ENCODE results near the gene SMG5. TPM values are rescaled to one million over a fixed set of nuclear protein-coding genes. Genes with fewer than 3 reads are reported as not detected.
A peak's percentile ranks its signal among the peaks of the same experiment; 100 is the strongest.

Gene SMG5
- total RNA-seq, 1 experiment from 2014 or later: 140 TPM

DNA sequence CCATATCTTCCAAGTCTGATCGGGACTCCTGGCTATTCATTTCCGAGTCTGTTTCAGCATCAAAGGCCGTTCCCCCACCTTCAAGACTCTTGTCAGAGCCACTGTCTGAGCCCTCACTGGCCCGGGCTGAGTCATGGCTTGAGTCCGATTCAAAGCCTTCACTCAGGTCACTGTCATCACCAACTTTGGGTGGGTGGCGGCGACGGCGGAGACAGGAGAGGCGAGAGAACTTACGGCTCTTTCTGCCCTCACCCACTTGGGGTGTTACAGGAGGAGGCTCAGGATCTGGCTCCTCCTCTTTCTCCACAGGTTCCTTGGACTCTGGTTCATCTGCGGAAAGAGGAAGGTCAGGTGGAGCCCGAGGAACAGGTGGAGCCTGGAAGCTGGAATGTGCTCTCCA, 16.6 kb downstream of the SMG5 start:
- Mint-ChIP-seq H3K27me3 (ENCODE audit: insufficient read depth, unreplicated experiment) (no peaks in the 10 kb centered on the region), H3K4me3 (ENCODE audit: unreplicated experiment) (no peak overlapping the region), H3K4me1 (ENCODE audit: insufficient read depth, unreplicated experiment) (peaks cover 35% of the 10 kb centered on the region), H3K36me3 (ENCODE audit: insufficient read depth, unreplicated experiment) (peaks cover 99% of the 10 kb centered on the region), H3K27ac (ENCODE audit: low read depth, unreplicated experiment) (no peak overlapping the region), H3K9me3 (ENCODE audit: unreplicated experiment) (no peaks in the 10 kb centered on the region)
- BruUV-seq (replicated peaks): TSS peak; percentile 57
- CTCF ChIA-PET: interaction anchor here (0.6 kb wide), 1 partner anchor 179 kb away, joined by 3 read pairs; no protein-coding TSS in a partner anchor
- intact Hi-C loops (cut with micrococcal nuclease): no loop called here
- TF ChIP-seq, protein P1, sequence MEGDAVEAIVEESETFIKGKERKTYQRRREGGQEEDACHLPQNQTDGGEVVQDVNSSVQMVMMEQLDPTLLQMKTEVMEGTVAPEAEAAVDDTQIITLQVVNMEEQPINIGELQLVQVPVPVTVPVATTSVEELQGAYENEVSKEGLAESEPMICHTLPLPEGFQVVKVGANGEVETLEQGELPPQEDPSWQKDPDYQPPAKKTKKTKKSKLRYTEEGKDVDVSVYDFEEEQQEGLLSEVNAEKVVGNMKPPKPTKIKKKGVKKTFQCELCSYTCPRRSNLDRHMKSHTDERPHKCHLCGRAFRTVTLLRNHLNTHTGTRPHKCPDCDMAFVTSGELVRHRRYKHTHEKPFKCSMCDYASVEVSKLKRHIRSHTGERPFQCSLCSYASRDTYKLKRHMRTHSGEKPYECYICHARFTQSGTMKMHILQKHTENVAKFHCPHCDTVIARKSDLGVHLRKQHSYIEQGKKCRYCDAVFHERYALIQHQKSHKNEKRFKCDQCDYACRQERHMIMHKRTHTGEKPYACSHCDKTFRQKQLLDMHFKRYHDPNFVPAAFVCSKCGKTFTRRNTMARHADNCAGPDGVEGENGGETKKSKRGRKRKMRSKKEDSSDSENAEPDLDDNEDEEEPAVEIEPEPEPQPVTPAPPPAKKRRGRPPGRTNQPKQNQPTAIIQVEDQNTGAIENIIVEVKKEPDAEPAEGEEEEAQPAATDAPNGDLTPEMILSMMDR (IDR thresholded peaks at IDR 0.05; ENCODE audit: unreplicated experiment): no peak
- POLR2A ChIA-PET: no interaction called here
- no peak for DNase-seq (ENCODE audit: unreplicated experiment)

DNA sequence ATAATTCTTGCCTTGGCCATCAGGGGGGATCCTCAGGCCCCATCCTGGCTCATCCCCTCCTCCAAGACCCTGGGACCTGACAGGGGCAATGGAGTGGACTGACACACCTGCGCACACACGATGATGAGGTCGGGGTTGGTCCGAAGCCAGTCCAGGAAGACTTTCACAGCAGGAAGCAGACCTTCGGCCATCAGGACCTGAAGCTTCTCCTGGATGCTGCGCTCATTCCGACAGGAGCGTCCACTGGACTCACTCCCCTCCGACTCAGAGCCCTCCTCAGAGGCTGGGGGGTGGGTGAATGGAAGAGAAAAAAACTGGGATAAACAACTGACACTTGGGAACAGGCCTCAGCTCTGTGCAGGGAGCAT, 19.4 kb downstream of the SMG5 start:
- CTCF ChIA-PET: interaction anchor here (0.6 to 1.6 kb wide), 7 partner anchors 10 to 263 kb away, joined by 3 to 6 read pairs (median 3); partner anchors contain the start of gene GLMP
- intact Hi-C loops (cut with micrococcal nuclease): loop anchor here (1.0 to 2.0 kb wide), 2 partner anchors 18 to 58 kb away; no protein-coding TSS in a partner anchor
- DNase-seq (ENCODE audit: unreplicated experiment): no peak
- Mint-ChIP-seq H3K36me3 (ENCODE audit: insufficient read depth, unreplicated experiment) (peaks cover 100% of the 10 kb centered on the region), H3K4me3 (ENCODE audit: unreplicated experiment) (peak overlapping the region; percentile 13), H3K27ac (ENCODE audit: low read depth, unreplicated experiment) (peak overlapping the region; percentile 92), H3K27me3 (ENCODE audit: insufficient read depth, unreplicated experiment) (no peaks in the 10 kb centered on the region), H3K4me1 (ENCODE audit: insufficient read depth, unreplicated experiment) (peaks cover 35% of the 10 kb centered on the region), H3K9me3 (ENCODE audit: unreplicated experiment) (no peaks in the 10 kb centered on the region)
- BruUV-seq (replicated peaks): no TSS peak
- POLR2A ChIA-PET: interaction anchor here (0.7 to 3.0 kb wide), 14 partner anchors 10 to 285 kb away, joined by 3 to 45 read pairs (median 4); partner anchors contain the start of genes ARHGEF2, BGLAP, LMNA and PAQR6
- TF ChIP-seq, protein P1 (IDR thresholded peaks at IDR 0.05; ENCODE audit: unreplicated experiment): no peak

DNA sequence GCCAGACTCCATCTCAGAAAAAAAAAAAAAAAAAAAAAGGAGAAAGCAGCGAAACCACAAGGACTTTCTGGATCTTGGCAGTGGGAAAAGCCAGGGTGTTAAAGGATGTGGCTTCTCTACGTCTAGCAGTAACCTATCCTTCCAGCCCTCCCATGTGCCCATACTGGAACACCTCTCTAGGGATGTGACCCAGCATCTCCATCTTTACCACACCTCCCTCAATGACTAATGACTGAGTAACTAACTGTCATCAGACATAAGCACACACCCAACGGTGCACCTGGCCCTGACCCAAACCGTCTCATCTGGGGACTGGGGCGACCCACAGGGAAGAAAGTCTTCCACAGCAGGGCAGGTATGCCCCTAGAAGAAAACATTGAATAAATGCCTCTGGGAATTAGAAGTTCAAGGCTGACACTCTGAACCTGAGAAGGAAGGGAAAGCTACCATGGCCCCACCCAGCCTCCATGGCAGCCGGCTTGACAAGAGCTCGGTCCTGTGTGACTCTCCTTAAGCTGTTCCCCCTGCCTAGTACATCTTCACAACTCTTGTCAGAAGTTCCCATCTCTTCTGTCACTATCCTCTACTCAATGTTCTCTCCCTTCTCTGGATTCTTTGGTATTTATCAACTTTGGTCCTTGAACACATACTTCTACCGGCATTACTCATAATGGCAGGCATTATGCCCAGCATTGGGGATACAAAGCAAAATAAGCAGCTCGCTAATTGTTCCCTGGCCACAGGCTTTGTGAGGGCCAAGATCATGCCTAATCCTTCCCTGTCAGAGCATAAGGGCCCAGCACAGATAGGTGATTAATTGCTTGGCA, 20.0 kb downstream of the SMG5 start:
- peaks cover 40% of the 10 kb centered on the region for H3K4me1 Mint-ChIP-seq (ENCODE audit: insufficient read depth, unreplicated experiment)
- intact Hi-C loops (cut with micrococcal nuclease): loop anchor here (1.0 to 2.0 kb wide), 2 partner anchors 19 to 58 kb away; no protein-coding TSS in a partner anchor
- DNase-seq (ENCODE audit: unreplicated experiment): peak; percentile 90
- TF ChIP-seq, protein P1 (IDR thresholded peaks at IDR 0.05; ENCODE audit: unreplicated experiment): no peak
- peak overlapping the region; percentile 92 for H3K27ac Mint-ChIP-seq (ENCODE audit: low read depth, unreplicated experiment)
- no peaks in the 10 kb centered on the region for H3K9me3 Mint-ChIP-seq (ENCODE audit: unreplicated experiment)
- CTCF ChIA-PET: interaction anchor here (0.6 to 1.9 kb wide), 9 partner anchors 11 to 262 kb away, joined by 3 to 18 read pairs (median 3); no protein-coding TSS in a partner anchor
- peaks cover 100% of the 10 kb centered on the region for H3K36me3 Mint-ChIP-seq (ENCODE audit: insufficient read depth, unreplicated experiment)
- no peaks in the 10 kb centered on the region for H3K27me3 Mint-ChIP-seq (ENCODE audit: insufficient read depth, unreplicated experiment)
- no TSS peak for BruUV-seq (replicated peaks)
- POLR2A ChIA-PET: interaction anchor here (0.7 to 3.0 kb wide), 14 partner anchors 9 to 284 kb away, joined by 3 to 45 read pairs (median 4); partner anchors contain the start of genes ARHGEF2, BGLAP, LMNA and PAQR6
- H3K4me3 Mint-ChIP-seq (ENCODE audit: unreplicated experiment): peak overlapping the region; percentile 13

DNA sequence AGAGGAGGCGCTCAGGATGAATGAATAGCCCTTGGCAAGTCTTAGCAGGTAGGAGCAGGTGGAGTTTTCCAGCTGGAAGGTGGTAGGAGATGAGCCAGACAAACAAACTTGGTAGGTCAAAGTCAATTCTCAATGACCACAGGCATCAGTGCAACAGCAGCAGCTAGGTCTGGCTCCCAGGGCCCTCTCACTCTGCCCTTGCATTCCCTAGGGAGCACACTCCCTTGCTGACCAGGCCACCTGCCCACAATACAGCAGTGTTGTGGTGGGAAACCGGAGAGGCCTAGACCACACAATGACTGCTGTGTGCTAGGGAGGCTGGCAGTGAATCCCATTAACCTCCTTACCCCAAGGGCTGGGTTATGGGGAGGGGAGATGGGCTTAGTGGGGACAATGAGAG, 21.7 kb downstream of the SMG5 start:
- BruUV-seq (replicated peaks): no TSS peak
- no peak for DNase-seq (ENCODE audit: unreplicated experiment)
- H3K36me3 Mint-ChIP-seq (ENCODE audit: insufficient read depth, unreplicated experiment): peaks cover 100% of the 10 kb centered on the region

More for the DNA sequence above, 21.7 kb downstream of the SMG5 start:
- POLR2A ChIA-PET: interaction anchor here (0.7 to 1.7 kb wide), 3 partner anchors 9 to 16 kb away, joined by 3 to 5 read pairs (median 3); no protein-coding TSS in a partner anchor
- TF ChIP-seq, protein P1 (IDR thresholded peaks at IDR 0.05; ENCODE audit: unreplicated experiment): no peak
- intact Hi-C loops (cut with micrococcal nuclease): no loop called here
- CTCF ChIA-PET: interaction anchor here (1.5 to 1.9 kb wide), 2 partner anchors 10 to 36 kb away, joined by 5 to 18 read pairs; no protein-coding TSS in a partner anchor
- Mint-ChIP-seq H3K27me3 (ENCODE audit: insufficient read depth, unreplicated experiment) (no peaks in the 10 kb centered on the region), H3K4me3 (ENCODE audit: unreplicated experiment) (no peak overlapping the region), H3K27ac (ENCODE audit: low read depth, unreplicated experiment) (peak overlapping the region; percentile 1), H3K9me3 (ENCODE audit: unreplicated experiment) (no peaks in the 10 kb centered on the region), H3K4me1 (ENCODE audit: insufficient read depth, unreplicated experiment) (peaks cover 42% of the 10 kb centered on the region)

Measured in MCF 10A (cell line).